K562 (cell line): ENCODE data around the gene SPOCK2. TPM values are rescaled to one million over a fixed set of nuclear protein-coding genes. Genes with fewer than 3 reads are reported as not detected.

ENCODE experiments used
- ARID3A ChIP-seq: IDR thresholded peaks from 2 replicates; pipeline ENCODE4 v1.6.1; 2012; ENCODE audit warnings: low read depth, low read length, improper control_type of control experiment, borderline replicate concordance
- CBFA2T2 ChIP-seq: fragments of 450-650 bp; conservative IDR thresholded peaks from 2 replicates; pipeline ENCODE4 v1.6.1; 2017; ENCODE audit warnings: mild to moderate bottlenecking
- ELK3 ChIP-seq: fragments of 450-650 bp; formaldehyde crosslinking; IDR thresholded peaks from 2 replicates; pipeline ENCODE4 v1.4.0; 2020; ENCODE audit warnings: mild to moderate bottlenecking
- GATA2 ChIP-seq: sonication (generic); formaldehyde crosslinking; IDR thresholded peaks from 2 replicates; pipeline ENCODE4 v1.4.0; 2020; ENCODE audit warnings: mild to moderate bottlenecking, missing genetic modification reagents
- GATAD2B ChIP-seq: fragments of 450-650 bp; IDR thresholded peaks from 2 replicates; pipeline ENCODE4 v1.6.1; 2017; ENCODE audit warnings: mild to moderate bottlenecking, borderline replicate concordance
- HDAC1 ChIP-seq, 2 experiments: fragments of 450-650 bp; IDR thresholded peaks; 2 replicates each; pipeline ENCODE4 v1.6.1; 2016 to 2017; ENCODE audit warnings: inconsistent platforms in 1 of 2, mild to moderate bottlenecking in 1 of 2, moderate library complexity in 1 of 2
- HMBOX1 ChIP-seq: sonication (generic); IDR thresholded peaks from 2 replicates; pipeline ENCODE4 v1.6.1; 2016
- IRF2 ChIP-seq: sonication (generic); formaldehyde crosslinking; IDR thresholded peaks from 2 replicates; pipeline ENCODE4 v1.8.1; 2022; ENCODE audit warnings: mild to moderate bottlenecking, missing genetic modification reagents
- MTA3 ChIP-seq: fragments of 450-650 bp; formaldehyde crosslinking; IDR thresholded peaks from 2 replicates; pipeline ENCODE4 v1.6.1; 2017; ENCODE audit warnings: mild to moderate bottlenecking, borderline replicate concordance
- RCOR1 ChIP-seq, 2 experiments: IDR thresholded peaks; 2 replicates each; pipeline ENCODE4 v1.6.1; 2012; ENCODE audit warnings: low read depth in 2 of 2, low read length in 2 of 2, borderline replicate concordance in 1 of 2, improper control_type of control experiment in 1 of 2
- SRF ChIP-seq, 2 experiments: fragments of 250-450, 450-650 bp in 1 of 2; sonication (Bioruptor Pico) in 1 of 2; sonication (generic) in 1 of 2; formaldehyde crosslinking; IDR thresholded peaks; 2 replicates each; pipeline versions ENCODE4 v1.5.0 to v1.5.1; 2020 to 2022; ENCODE audit warnings: mild to moderate bottlenecking in 1 of 2, missing genetic modification reagents in 1 of 2
- TAL1 ChIP-seq: fragments of 450-650 bp; IDR thresholded peaks from 2 replicates; pipeline ENCODE4 v1.6.1; 2016; ENCODE audit warnings: mild to moderate bottlenecking
- TCF7 ChIP-seq: sonication (generic); IDR thresholded peaks from 2 replicates; pipeline ENCODE4 v1.6.1; 2016; ENCODE audit warnings: antibody characterized with exemption, borderline replicate concordance
- TEAD4 ChIP-seq, 2 experiments: sonication (generic) in 1 of 2; formaldehyde crosslinking in 1 of 2; IDR thresholded peaks; 2 replicates each; pipeline versions ENCODE4 v1.6.1 to v1.8.0; 2012 to 2022; ENCODE audit warnings: borderline replicate concordance in 1 of 2, inconsistent platforms in 1 of 2, low read length in 1 of 2, mild to moderate bottlenecking in 1 of 2, missing genetic modification reagents in 1 of 2
- XRCC3 ChIP-seq: fragments of 450-650 bp; IDR thresholded peaks from 2 replicates; pipeline ENCODE4 v1.6.1; 2017; ENCODE audit warnings: mild to moderate bottlenecking, moderate library complexity
- ZBTB5 ChIP-seq: fragments of 450-650 bp; IDR thresholded peaks from 2 replicates; pipeline ENCODE4 v1.6.1; 2017; ENCODE audit warnings: antibody characterized with exemption
- ZBTB9 ChIP-seq: fragments of 450-650 bp; formaldehyde crosslinking; IDR thresholded peaks from 2 replicates; pipeline ENCODE4 v1.4.0; 2020; ENCODE audit warnings: mild to moderate bottlenecking, moderate library complexity
- ZNF239 ChIP-seq: fragments of 250-450 bp; sonication (Bioruptor Pico); IDR thresholded peaks from 2 replicates; pipeline ENCODE4 v1.4.0; 2020; ENCODE audit warnings: mild to moderate bottlenecking
- ZNF780A ChIP-seq: fragments of 250-450 bp; sonication (Bioruptor Pico); IDR thresholded peaks from 2 replicates; pipeline ENCODE4 v1.5.0; 2021; ENCODE audit warnings: mild to moderate bottlenecking
- polyA plus RNA-seq, 8 experiments: library from polyadenylated mRNA; depleted of rRNA in 4 of 8; stranded (reverse) in 5 of 8; unstranded in 3 of 8; fragments of >200 nt; fragmentation: Nextera tagmentation in 2 of 8; fragmentation: Illumina TruSeq in 1 of 8; extraction: Ambion mirVana in 2 of 8; extraction: Trizol in 1 of 8; gene quantifications; 2 replicates each; pipeline versions ENCODE4 v1.2.1 to v1.2.3, GENCODE V29; 2011 to 2014; ENCODE audit warnings: inconsistent platforms in 1 of 8, missing spikeins in 1 of 8
- total RNA-seq, 7 experiments: library from RNA; depleted of rRNA in 6 of 7; stranded (reverse); fragments of >200 nt in 6 of 7; fragmentation: Illumina TruSeq in 2 of 7; extraction: Trizol in 2 of 7; gene quantifications; 2 replicates each; pipeline versions ENCODE4 v1.2.1 to v1.2.3, GENCODE V29; 2011 to 2021; ENCODE audit warnings: low replicate concordance in 1 of 7

Gene SPOCK2
- total and polyA plus RNA-seq, 9 of the 15 experiments (the other 6 are each of a cell fraction or from before 2014, with no cell fraction given) = 0.04 to 0.86 (median 0.11) TPM; not detected in 2

GRCh38 chr10:72097448-72098300 is 9.3 kb upstream of the SPOCK2 start (continued):
- TF ChIP-seq HMBOX1 (peak; percentile 83), SRF (CRISPR knock-in tag; IDR thresholded peaks at IDR 0.05) (no peak), ZBTB5 (no peak), ZNF239 (no peak), ZNF780A (CRISPR knock-in tag) (no peak), ELK3 (CRISPR knock-in tag) (no peak), IRF2 (no peak), ARID3A (peak; percentile 92; the same call in 1 of the 2 replicates), RCOR1 (IDR thresholded peaks at IDR 0.05; ENCODE audit: borderline replicate concordance in 1 of 2, low read depth in 2 of 2, low read length in 2 of 2) (peak in 1 of 2 experiments; percentile 75; a peak in 1 of 4 replicates), GATAD2B (peak; percentile 14; the same call in 1 of the 2 replicates), MTA3 (peak; percentile 88), TAL1 (peak; percentile 22; the same call in 1 of the 2 replicates), TCF7 (no peak), GATA2 (CRISPR knock-in tag) (peak; percentile 26; the same call in 1 of the 2 replicates), ZBTB9 (CRISPR knock-in tag) (no peak), XRCC3 (no peak), TEAD4 (IDR thresholded peaks at IDR 0.05; ENCODE audit: low read length) (peak; percentile 41; the same call in 1 of the 2 replicates), TEAD4 (CRISPR knock-in tag; IDR thresholded peaks at IDR 0.05; ENCODE audit: borderline replicate concordance) (no peak), HDAC1 (IDR thresholded peaks at IDR 0.05) (0 out of 4 replicates have a peak, but pooled peaks of 1 of the 2 experiments have one; percentile 38), CBFA2T2 (peak; percentile 18; the same call in 1 of the 2 replicates)
